HepG2 (cell line): Measurements from ENCODE around the gene MAEA. TPM values are rescaled to one million over a fixed set of nuclear protein-coding genes. Genes with fewer than 3 reads are reported as not detected.
A peak's percentile ranks its signal among the peaks of the same experiment; 100 is the strongest.

Experiments
- ATAC-seq: fragments of 200-7000 bp; cut with Tn5 transposase; 3 replicates; pipeline ENCODE4 v1.9.1; 2020; ENCODE audit warnings: mild to moderate bottlenecking, moderate library complexity
- BruUV-seq: library from RNA; stranded (reverse); fragments of 400-500 nt; replicated peaks from 2 replicates; lab custom pipeline; 2021; lab: Mats Ljungman, UMichigan
- CTCF ChIA-PET: fragments of 300-600 bp; formaldehyde crosslinking; extraction: SDS; loops from one replicate; lab custom pipeline; 2021; ENCODE audit warnings: low total read pairs, inconsistent platforms, low intra/inter-chr PET ratio; lab: Yijun Ruan, JAX
- POLR2A ChIA-PET: fragments of 350-600 bp; sonication (Branson Sonifier 250); formaldehyde crosslinking; loops from one replicate; lab custom pipeline; 2020; ENCODE audit warnings: antibody characterized with exemption, inconsistent platforms; lab: Yijun Ruan, JAX
- DNase-seq: peaks from one replicate; pipeline ENCODE4 v3.0.0-alpha.2; 2015; ENCODE audit warnings: low spot score
- FAIRE-seq: peaks from 3 replicates; lab custom pipeline; 2011; peaks lifted over from hg19 to GRCh38; lab: Jason Lieb, UNC
- H2AFZ ChIP-seq: one replicate; pipeline ENCODE4 v1.6.1; 2011; ENCODE audit warnings: low read length, inconsistent platforms
- H3K27ac ChIP-seq: fragments of 300-600 bp; 3 replicates; pipeline ENCODE4 v1.8.0; 2011; ENCODE audit warnings: mixed run types, mild to moderate bottlenecking, mixed read lengths, low read length, inconsistent platforms; ENCODE audit not compliant: insufficient read depth; ENCODE audit errors: extremely low read length
- H3K27me3 ChIP-seq, 2 experiments: fragments of 200-600 bp in 1 of 2; 2 replicates in 1 of 2; 3 replicates in 1 of 2; pipeline versions ENCODE4 v1.6.0 to v1.8.0; 2011; ENCODE audit warnings: low read length in 2 of 2, mild to moderate bottlenecking in 2 of 2, moderate library complexity in 2 of 2, inconsistent platforms in 1 of 2; ENCODE audit not compliant: insufficient read depth in 2 of 2, control insufficient read depth in 1 of 2
- H3K36me3 ChIP-seq, 2 experiments: fragments of 200-600 bp in 1 of 2; replicated peaks in 1 of 2; 2 replicates in 1 of 2; 3 replicates in 1 of 2; pipeline versions ENCODE4 v1.5.1 to v1.8.0; 2011; ENCODE audit warnings: low read length in 2 of 2, inconsistent platforms in 1 of 2; ENCODE audit not compliant: insufficient read depth in 2 of 2, control insufficient read depth in 1 of 2
- H3K4me1 ChIP-seq: 2 replicates; pipeline ENCODE4 v1.5.1; 2012; ENCODE audit warnings: low read length, inconsistent platforms; ENCODE audit not compliant: insufficient read depth
- H3K4me2 ChIP-seq: 2 replicates; pipeline ENCODE4 v1.6.0; 2011; ENCODE audit warnings: low read depth, low read length, inconsistent platforms
- H3K4me3 ChIP-seq, 3 experiments: fragments of 200-600 bp in 1 of 3; sonication (generic), shearing (Covaris generic) in 1 of 3; replicated peaks in 1 of 3; 2 replicates each; pipeline ENCODE4 v1.5.1; 2011 to 2016; ENCODE audit warnings: low read length in 3 of 3, inconsistent platforms in 2 of 3, low read depth in 2 of 3, mild to moderate bottlenecking in 2 of 3, control low read depth in 1 of 3, mixed read lengths in 1 of 3; ENCODE audit not compliant: insufficient read depth in 1 of 3
- H3K79me2 ChIP-seq: one replicate; pipeline ENCODE4 v1.6.1; 2011; ENCODE audit warnings: low read length, inconsistent platforms; ENCODE audit not compliant: insufficient read depth
- H3K9ac ChIP-seq: 2 replicates; pipeline ENCODE4 v1.6.0; 2011; ENCODE audit warnings: mild to moderate bottlenecking, low read depth, low read length, inconsistent platforms; ENCODE audit not compliant: insufficient read depth
- H3K9me3 ChIP-seq: 2 replicates; pipeline ENCODE4 v1.5.1; 2012; ENCODE audit warnings: mild to moderate bottlenecking, low read length
- H4K20me1 ChIP-seq: 2 replicates; pipeline ENCODE4 v1.6.0; 2011; ENCODE audit warnings: inconsistent platforms, mild to moderate bottlenecking, low read length, moderate library complexity; ENCODE audit not compliant: insufficient read depth
- NFKB2 ChIP-seq: sonication (generic); formaldehyde crosslinking; IDR thresholded peaks from 2 replicates; pipeline ENCODE4 v1.4.0; 2020; ENCODE audit warnings: missing genetic modification reagents, borderline replicate concordance
- RARG ChIP-seq: sonication (generic); formaldehyde crosslinking; IDR thresholded peaks from 2 replicates; pipeline ENCODE4 v1.4.0; 2020; ENCODE audit warnings: low read depth, mild to moderate bottlenecking, missing genetic modification reagents
- RBFOX2 ChIP-seq: fragments of 200-400 bp; formaldehyde crosslinking; IDR thresholded peaks from 2 replicates; pipeline ENCODE4 v1.6.1; 2017; ENCODE audit warnings: low read depth, mild to moderate bottlenecking, low read length
- TP53 ChIP-seq: sonication (generic); formaldehyde crosslinking; conservative IDR thresholded peaks from 2 replicates; pipeline ENCODE4 v1.4.0; 2020; ENCODE audit warnings: missing genetic modification reagents
- WGBS: methylation state at CpG from one replicate; pipeline ENCODE4 v1.1.6; 2017; ENCODE audit warnings: low lambda C conversion rate; 5-methylcytosine and 5-hydroxymethylcytosine counted together
- in situ Hi-C: cut with HindIII; loops from 2 replicates; pipeline ENCODE4 v1.10.0; 2017; ENCODE audit warnings: low pct_unique_long_range_greater_than_20kb; ENCODE audit not compliant: extremely low pct_ligation_motif_present
- intact Hi-C: fragments of 100-400 bp; cut with micrococcal nuclease; formaldehyde crosslinking; loops from one replicate; pipeline ENCODE4 v1.10.0; 2022; ENCODE audit not compliant: unreplicated experiment
- polyA plus RNA-seq, 8 experiments: library from polyadenylated mRNA; depleted of rRNA in 3 of 8; stranded (reverse) in 7 of 8; unstranded in 1 of 8; fragments of >200 nt; fragmentation: Illumina TruSeq in 4 of 8; extraction: Trizol in 4 of 8; gene quantifications; 2 replicates each; pipeline versions ENCODE4 v1.2.1 to v1.2.3, GENCODE V29; 2011 to 2016; ENCODE audit warnings: low read depth in 4 of 8, missing spikeins in 1 of 8, mixed read lengths in 1 of 8; ENCODE audit not compliant: insufficient read depth in 1 of 8
- total RNA-seq, 5 experiments: library from RNA; depleted of rRNA; stranded (reverse); fragments of >200 nt; fragmentation: Illumina TruSeq; extraction: Trizol; gene quantifications; 2 replicates each; pipeline ENCODE4 v1.2.3, GENCODE V29; 2016; ENCODE audit warnings: low read depth in 1 of 5

The MAEA gene
- total and polyA plus RNA-seq, 2 of the 13 experiments (the other 11 are each of a cell fraction or from before 2014, with no cell fraction given) = 52.0 to 57.1 TPM

GRCh38 chr4:1357356-1358248 lies 67.9 kb downstream of the MAEA start:
- Histone ChIP-seq H3K9ac (no peak overlapping the region), H2AFZ (no peak overlapping the region), H3K4me1 (peaks cover 16% of the 10 kb centered on the region), H3K4me3 (no peak overlapping the region), H3K36me3 (peaks cover 6 to 11% of the 10 kb centered on the region in 2 experiments; a peak in 4 of 5 replicates), H3K4me2 (no peak overlapping the region), H4K20me1 (no peaks in the 10 kb centered on the region), H3K27me3 (no peaks in the 10 kb centered on the region), H3K9me3 (no peaks in the 10 kb centered on the region), H3K27ac (no peak overlapping the region), H3K79me2 (no peaks in the 10 kb centered on the region)
- intact Hi-C loops = loop anchor here (5.0 kb wide), 1 partner anchor 155 kb away; no protein-coding TSS in a partner anchor
- WGBS = 95% methylated on average over 3 of the region's 27 CpGs
- FAIRE-seq (no peak), ATAC-seq (no peak), DNase-seq (no peak)
- in situ Hi-C loops = loop anchor here (10.0 kb wide), 1 partner anchor 157 kb away; no protein-coding TSS in a partner anchor
- BruUV-seq = no TSS peak
- TF ChIP-seq RBFOX2 (0 out of 2 replicates have a peak, but pooled peaks have one; percentile 32), RARG (CRISPR knock-in tag) (no peak)
- ChIA-PET POLR2A (no interaction called here), CTCF (no interaction called here)

- no peak for TF ChIP-seq TP53 (CRISPR knock-in tag)
- no peak for TF ChIP-seq NFKB2
- TF ChIP-seq, all 625 proteins: peak for 0
Observed at GRCh38 chr4:1358421-1359143, 68.9 kb downstream of the MAEA start.

More at GRCh38 chr4:1358421-1359143, 68.9 kb downstream of the MAEA start:
- Histone ChIP-seq H4K20me1 (0 out of 2 replicates have a peak, but pooled peaks cover 3% of the 10 kb centered on the region), H3K4me2 (no peak overlapping the region), H3K9me3 (no peaks in the 10 kb centered on the region), H3K4me3 (no peak overlapping the region), H3K4me1 (peaks cover 16% of the 10 kb centered on the region), H3K9ac (no peak overlapping the region), H3K79me2 (no peaks in the 10 kb centered on the region), H3K36me3 (peaks cover 3 to 13% of the 10 kb centered on the region in 2 experiments; a peak in 4 of 5 replicates), H3K27ac (no peak overlapping the region), H3K27me3 (no peaks in the 10 kb centered on the region), H2AFZ (no peak overlapping the region)
- POLR2A ChIA-PET = no interaction called here
- no peak for ATAC-seq
- in situ Hi-C loops (loop anchor here (10.0 kb wide), 1 partner anchor 156 kb away; no protein-coding TSS in a partner anchor), intact Hi-C loops (loop anchor here (5.0 kb wide), 1 partner anchor 154 kb away; no protein-coding TSS in a partner anchor)
- DNase-seq = no peak
- CTCF ChIA-PET = no interaction called here
- BruUV-seq = no TSS peak
- no peak for FAIRE-seq
- 98% methylated on average over 38 of the region's 38 CpGs for WGBS
